GM18511 (cell line): ENCODE data around the gene CEP43.

Experiments used
- ATAC-seq: cut with Tn5 transposase; IDR thresholded peaks from one replicate; pipeline ENCODE4 v1.9.1; 2021; ENCODE audit warnings: mild to moderate bottlenecking, moderate library complexity; ENCODE audit not compliant: unreplicated experiment

CEP43 gene

GRCh38 chr6:166960609-166960978 lies 38.6 kb upstream of the CEP43 start:
- ATAC-seq, result no peak

DNA sequence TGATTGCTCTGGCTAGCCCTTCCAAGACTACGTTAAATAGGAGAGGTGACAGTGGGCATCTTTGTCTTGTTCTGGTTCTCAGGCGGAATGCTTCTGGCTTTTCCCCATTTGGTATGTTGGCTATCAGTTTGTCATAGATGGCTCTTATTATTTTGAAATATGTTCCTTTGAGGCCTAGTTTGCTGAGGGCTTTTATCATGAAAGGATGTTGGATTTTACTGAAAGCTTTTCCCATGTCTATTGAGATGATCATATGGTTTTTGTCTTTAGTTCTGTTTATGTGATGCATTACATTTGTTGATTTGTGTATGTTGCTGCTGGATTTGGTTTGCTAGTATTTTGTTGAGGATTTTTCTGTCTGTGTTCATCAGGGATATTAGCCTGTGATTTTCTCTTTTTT lies 32.9 kb upstream of the CEP43 start:
- no peak for ATAC-seq

DNA sequence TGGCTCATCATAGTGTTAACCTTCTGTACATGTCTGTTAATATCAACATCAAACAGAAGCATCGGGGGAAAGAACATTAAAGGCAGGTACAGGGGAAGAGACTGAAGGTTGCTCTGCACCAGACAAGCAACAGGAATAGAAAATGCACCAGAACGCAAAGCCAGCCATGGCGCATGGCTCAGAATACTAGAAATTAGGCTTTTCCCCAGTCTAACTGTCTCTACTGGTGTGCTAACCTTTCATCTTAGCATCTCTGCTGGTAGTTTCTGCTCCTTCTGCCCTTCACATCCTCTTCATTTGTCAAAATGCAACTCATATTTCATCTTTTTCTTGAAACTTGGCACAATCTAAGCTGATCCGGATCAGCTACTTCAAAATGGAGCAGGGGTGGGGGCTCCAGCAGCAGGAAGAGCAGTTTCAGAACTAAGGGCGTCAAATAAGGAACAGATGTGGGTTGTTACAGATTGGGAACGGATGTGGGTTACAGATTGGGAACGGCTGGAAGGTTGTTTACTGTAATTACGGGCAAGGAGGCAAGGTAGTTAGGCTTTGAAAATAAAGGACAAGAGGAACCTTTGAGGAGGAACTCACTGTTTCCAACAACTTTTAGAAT lies 29.7 kb upstream of the CEP43 start:
- no peak for ATAC-seq

- no peak for ATAC-seq
Observed at GRCh38 chr6:166970091-166970490, 29.1 kb upstream of the CEP43 start.

- ATAC-seq, result no peak
Observed at GRCh38 chr6:166970776-166971175, 28.4 kb upstream of the CEP43 start.

- ATAC-seq, result no peak
Observed at GRCh38 chr6:166971271-166971670, 27.9 kb upstream of the CEP43 start.

DNA sequence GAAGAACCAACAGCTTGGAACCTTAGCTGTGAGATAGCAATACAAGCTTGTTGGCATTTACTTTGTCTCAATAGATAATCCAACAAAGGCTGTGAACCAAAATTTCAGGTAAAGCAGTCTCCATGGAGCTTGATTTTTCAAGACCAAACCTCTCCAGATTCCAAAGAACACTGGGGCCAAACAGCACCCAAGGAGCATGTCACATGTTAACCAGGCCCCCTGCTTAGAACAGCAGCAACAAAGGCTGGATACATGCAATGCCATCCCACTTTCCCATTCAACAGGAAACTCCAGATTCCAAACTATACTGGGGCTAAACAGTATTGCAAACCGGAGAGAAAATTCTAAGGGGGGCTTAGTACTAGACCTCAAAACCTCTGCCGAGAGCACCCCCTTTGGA lies 27.1 kb upstream of the CEP43 start:
- ATAC-seq, result no peak

DNA sequence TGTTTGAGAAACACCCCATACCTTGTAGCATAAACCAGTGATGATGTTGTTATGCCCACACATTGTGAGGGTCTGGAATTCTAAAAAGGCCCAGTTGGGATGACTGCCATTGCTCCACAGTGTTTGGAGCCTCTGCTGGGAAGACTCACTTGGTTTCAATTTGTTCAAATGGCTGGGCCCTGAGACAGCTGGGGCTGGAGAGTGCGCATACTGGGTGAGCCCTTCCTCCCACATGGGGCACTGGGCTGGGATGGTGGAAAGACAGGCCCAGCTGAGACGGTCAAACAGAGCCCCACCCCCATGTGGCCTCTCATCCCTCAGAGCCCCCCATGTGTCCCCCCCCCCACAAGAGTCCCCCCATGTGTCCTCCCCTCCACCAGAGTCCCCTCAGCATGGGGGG lies 22.6 kb upstream of the CEP43 start:
- ATAC-seq, result no peak

DNA sequence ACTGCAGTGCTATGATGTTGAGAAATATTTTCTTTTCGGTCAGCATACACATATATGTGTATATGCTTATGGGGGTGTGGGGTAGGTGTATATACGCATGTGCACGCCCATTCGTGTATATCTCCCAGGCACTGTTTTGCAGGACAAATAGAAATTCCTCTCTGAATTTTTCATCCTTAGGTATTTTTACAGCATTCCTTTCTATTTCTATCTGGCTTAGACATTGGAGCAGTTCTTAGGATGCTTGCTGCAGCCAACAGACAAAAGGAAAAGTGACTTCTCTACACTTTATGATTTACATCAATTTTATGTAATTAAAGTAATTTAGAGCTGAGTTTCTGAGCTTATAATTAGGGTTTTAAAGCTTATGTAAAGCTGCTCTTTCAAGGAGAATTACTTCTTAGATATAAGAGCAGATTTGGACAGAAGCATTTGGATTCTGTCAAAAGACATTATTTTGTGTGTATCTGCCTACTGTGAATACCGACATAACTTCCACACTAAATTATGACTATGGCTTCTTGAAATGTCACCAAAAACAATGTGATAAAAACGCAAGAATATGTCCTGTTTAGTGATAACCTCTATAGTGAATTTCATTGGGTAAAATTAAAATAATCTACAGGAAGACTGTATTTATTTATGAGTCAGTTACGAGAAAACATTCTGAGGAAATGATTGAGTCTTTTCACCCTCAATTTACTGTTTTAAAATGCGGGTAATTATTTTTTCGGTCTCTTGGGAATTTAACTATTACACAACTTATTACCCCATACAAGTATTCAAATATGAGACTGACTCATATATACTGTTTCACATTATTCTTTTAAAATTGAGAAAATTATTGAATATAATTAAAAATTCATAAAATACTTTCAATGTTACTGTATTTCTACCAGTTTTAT lies 21.3 kb upstream of the CEP43 start:
- ATAC-seq, result no peak

DNA sequence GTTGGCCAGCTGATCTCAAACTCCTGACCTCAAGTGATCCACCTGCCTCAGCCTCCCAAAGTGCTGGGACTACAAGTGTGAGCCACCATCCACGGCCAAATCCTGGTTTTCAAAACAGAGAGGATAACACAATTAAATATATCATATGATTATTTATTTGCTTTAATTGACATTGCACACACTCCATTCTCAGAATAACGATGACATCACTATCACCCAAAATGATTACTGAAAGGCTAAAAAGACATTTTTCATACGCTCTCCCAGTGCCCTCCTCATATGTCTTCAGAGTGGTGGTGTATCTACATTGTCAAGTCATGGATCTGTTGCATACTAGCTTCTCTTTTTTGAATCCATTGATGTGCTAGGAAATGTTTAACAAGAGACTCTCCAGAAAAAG lies 18.5 kb upstream of the CEP43 start:
- no peak for ATAC-seq

DNA sequence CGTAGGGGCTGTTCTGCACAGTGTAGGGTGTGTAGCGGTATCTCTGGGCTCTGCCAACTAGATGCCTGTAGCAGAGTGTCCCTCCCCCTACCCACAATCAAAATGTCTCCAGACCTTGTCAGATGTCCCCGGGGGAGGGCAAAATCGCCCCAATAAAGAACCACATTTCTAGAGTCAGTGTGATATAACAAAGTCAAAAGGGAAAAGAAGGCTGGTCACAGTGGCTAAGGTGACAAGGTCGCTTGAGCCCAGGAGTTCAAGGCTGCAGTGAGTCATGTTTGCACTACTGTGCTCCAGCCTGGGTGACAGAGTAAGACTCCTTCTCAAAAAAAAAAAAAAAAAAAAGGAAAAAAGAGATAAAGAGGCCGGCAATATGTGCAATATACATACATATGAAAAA lies 11.7 kb upstream of the CEP43 start:
- no peak for ATAC-seq

GRCh38 chr6:166987930-166988329 lies 11.3 kb upstream of the CEP43 start:
- no peak for ATAC-seq

DNA sequence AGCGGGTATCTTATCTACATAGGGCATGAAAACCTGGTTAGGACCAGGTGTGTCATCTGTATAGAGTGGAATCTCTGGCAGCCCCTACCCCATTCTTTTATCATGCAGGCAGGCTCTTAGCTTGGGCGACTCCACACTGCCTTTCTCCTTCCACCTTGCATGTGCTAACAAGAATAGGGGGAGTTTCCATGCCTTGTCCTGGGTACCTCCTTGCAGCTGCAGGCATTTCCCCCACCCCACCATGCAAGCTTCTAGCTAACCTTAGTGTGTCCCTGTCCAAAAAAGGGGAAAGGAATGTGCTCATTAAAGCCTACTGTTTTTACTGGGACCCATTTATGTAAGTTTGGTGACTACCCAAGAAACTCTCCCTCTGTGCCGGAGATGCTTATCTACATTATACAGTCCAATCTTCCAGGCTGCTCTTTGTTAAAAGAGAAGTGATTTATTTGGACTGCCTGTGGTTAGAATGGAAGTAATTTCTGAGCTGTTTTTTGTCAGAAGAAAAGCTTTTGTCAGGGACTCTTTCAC lies 10.5 kb upstream of the CEP43 start:
- no peak for ATAC-seq

- peak; percentile 73 for ATAC-seq
Observed at GRCh38 chr6:166989427-166990032, 9.7 kb upstream of the CEP43 start.

DNA sequence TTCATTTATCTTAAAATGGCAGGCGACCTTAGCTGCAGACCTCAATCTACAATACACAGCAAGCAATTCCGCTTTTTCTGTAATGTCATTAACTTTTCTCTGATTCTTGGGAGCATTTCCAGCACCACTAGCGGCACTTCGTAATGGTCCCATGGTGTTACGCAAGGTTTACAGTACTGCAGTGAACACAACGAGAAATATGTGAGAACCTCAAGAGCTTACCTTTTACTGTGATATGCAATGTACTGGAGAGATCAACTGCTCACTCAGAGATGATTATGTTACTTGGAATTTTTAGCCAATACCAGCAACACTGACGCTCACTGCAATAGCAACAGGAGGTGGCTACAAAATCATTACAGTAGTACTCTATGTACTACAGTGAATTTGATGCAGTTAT lies 2.8 kb upstream of the CEP43 start:
- ATAC-seq, result no peak

DNA sequence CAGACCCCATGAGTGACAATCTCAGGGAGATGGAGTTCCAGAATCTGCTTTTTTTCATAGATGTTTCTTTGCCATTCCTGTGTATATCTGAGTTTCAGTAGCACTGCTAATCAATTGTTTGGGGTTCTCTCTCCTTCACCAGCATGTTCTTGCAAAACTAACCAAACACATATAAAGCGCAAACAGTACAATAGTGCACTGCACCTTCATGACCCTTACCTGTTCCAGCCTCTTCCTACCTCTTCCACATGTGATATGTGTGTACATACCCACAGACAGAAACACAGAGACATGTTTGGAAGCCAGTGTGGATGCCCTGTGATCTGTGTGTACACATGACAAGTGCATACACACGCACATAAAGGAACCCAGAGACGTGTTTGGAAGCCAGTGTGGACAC lies 1.8 kb upstream of the CEP43 start:
- no peak for ATAC-seq

DNA sequence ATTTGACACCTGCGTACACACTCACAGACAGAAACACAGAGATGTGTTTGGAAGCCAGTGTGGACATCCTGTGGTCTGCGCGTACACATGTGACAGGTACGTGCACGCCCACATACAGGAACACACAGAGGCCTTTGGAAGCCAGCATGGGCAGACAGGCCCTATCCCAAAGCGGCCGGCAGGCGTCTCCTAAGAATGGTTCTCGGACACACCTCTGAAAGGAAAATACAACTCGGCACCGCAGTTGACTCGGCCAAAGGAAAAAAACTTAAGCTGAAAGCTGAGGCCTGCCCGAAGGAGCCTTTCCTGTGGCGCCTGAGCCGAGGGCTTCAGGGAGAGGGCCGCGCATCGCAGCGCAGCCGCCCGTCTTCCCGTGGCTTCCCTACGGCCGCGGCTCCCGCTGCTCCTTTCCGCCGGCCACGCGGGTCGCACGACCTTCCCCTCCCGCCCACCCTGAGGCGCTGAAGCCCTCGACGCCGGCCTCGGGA lies 1.4 kb upstream of the CEP43 start:
- no peak for ATAC-seq

- ATAC-seq, result peak; percentile 14
Observed at GRCh38 chr6:166998256-166999144, 697 bp upstream of the CEP43 start.

GRCh38 chr6:166999884-167000253 lies 672 bp downstream of the CEP43 start:
- ATAC-seq, result no peak

DNA sequence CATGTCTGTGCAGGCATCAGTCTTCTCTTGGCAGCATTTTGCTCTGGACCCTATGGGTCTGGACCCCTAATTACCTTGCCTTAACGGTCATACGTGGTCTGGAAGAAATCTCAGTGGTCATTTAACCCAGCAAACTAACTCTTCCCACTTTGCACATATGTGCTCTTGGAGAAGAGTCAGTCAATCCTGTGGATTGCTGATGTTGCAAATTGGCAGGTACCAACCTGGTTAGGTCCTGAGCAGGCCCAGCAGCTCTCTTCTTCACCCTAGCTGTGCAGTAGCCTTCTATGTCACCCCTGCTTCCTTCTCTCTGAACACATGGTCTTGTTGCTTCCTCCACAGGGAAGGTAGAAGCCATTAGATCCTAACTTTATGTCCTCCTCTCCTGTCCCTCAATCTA lies 1.6 kb downstream of the CEP43 start:
- no peak for ATAC-seq
